Natural killer cell (primary cell): ENCODE results near the gene EVI5. TPM values are rescaled to one million over a fixed set of nuclear protein-coding genes. Genes with fewer than 3 reads are reported as not detected.

ENCODE experiments used
- ATAC-seq, 3 donors: fragments of 150-1000 bp in 2 of 3; fragments of 200-7000 bp in 1 of 3; cut with Tn5 transposase; 1 replicate in 1 of 3; 2 replicates in 2 of 3; pipeline ENCODE4 v1.10.0; 2021; ENCODE audit warnings: mild to moderate bottlenecking in 2 of 3, moderate library complexity in 2 of 3
- DNase-seq, 2 donors: peaks; one replicate each; pipeline versions ENCODE4 v3.0.0 to v3.0.0-alpha.2; 2013 to 2021; ENCODE audit warnings: mixed read lengths in 1 of 2
- H3K27ac ChIP-seq: one replicate; pipeline ENCODE4 v1.5.1; 2013; ENCODE audit warnings: mild to moderate bottlenecking, low read length
- H3K27me3 ChIP-seq: one replicate; pipeline ENCODE4 v1.6.1; 2013; ENCODE audit warnings: low read length; ENCODE audit not compliant: control insufficient read depth, insufficient read depth
- H3K36me3 ChIP-seq: one replicate; pipeline ENCODE4 v1.6.1; 2013; ENCODE audit warnings: low read length; ENCODE audit not compliant: control insufficient read depth, insufficient read depth
- H3K4me1 ChIP-seq: one replicate; pipeline ENCODE4 v1.6.1; 2013; ENCODE audit warnings: low read length; ENCODE audit not compliant: control insufficient read depth, insufficient read depth
- H3K4me3 ChIP-seq: one replicate; pipeline ENCODE4 v1.5.1; 2013; ENCODE audit warnings: low read length
- H3K9me3 ChIP-seq: one replicate; pipeline ENCODE4 v1.6.1; 2013; ENCODE audit warnings: low read length; ENCODE audit not compliant: control insufficient read depth, insufficient read depth
- H3K27ac Mint-ChIP-seq, 2 donors: one replicate each; pipeline ENCODE4 v1.8.0; 2022; ENCODE audit warnings: mild to moderate bottlenecking in 2 of 2, mixed read lengths in 2 of 2, moderate library complexity in 1 of 2
- H3K27me3 Mint-ChIP-seq, 2 donors: one replicate each; pipeline ENCODE4 v1.8.0; 2022; ENCODE audit warnings: low read depth in 2 of 2, mixed read lengths in 2 of 2
- H3K36me3 Mint-ChIP-seq: one replicate; pipeline ENCODE4 v1.8.0; 2022; ENCODE audit warnings: mixed read lengths
- H3K4me1 Mint-ChIP-seq, 2 donors: one replicate each; pipeline ENCODE4 v1.8.0; 2022; ENCODE audit warnings: mixed read lengths in 2 of 2
- H3K4me3 Mint-ChIP-seq: one replicate; pipeline ENCODE4 v1.8.0; 2022; ENCODE audit warnings: mild to moderate bottlenecking, moderate library complexity, mixed read lengths
- H3K9me3 Mint-ChIP-seq, 2 donors: one replicate each; pipeline ENCODE4 v1.8.0; 2022; ENCODE audit warnings: mixed read lengths in 2 of 2
- WGBS: methylation state at CpG from one replicate; pipeline ENCODE4 v1.1.7; 2013; ENCODE audit warnings: missing lambda C conversion rate; ENCODE audit not compliant: insufficient coverage; 5-methylcytosine and 5-hydroxymethylcytosine counted together
- intact Hi-C: fragments of 100-400 bp; cut with micrococcal nuclease; formaldehyde crosslinking; loops from one replicate; pipeline ENCODE4 v1.14.2; 2022
- total RNA-seq, 4 donors: library from RNA; stranded (reverse); fragments of 120-200 nt in 1 of 4; gene quantifications; one replicate each; pipeline versions ENCODE4 v1.2.3 to v1.2.4, GENCODE V29; 2013 to 2022
- TF ChIP-seq, protein P1 (sequence below): fragments of 200-600 bp; IDR thresholded peaks from one replicate; pipeline ENCODE4 v1.8.0; 2022; ENCODE audit warnings: antibody characterized with exemption

Gene EVI5
- total RNA-seq, 3 donors from 2014 or later (not counting 1 experiment from before 2014, with no cell fraction given), result 3.9 to 6.0 (median 5.5) TPM

- no peaks in the 10 kb centered on the region for H3K9me3 Mint-ChIP-seq
- WGBS, result 100% methylated on average over 1 of the region's 1 CpG
- no peak overlapping the region for H3K27ac ChIP-seq
- TF ChIP-seq, protein P1, sequence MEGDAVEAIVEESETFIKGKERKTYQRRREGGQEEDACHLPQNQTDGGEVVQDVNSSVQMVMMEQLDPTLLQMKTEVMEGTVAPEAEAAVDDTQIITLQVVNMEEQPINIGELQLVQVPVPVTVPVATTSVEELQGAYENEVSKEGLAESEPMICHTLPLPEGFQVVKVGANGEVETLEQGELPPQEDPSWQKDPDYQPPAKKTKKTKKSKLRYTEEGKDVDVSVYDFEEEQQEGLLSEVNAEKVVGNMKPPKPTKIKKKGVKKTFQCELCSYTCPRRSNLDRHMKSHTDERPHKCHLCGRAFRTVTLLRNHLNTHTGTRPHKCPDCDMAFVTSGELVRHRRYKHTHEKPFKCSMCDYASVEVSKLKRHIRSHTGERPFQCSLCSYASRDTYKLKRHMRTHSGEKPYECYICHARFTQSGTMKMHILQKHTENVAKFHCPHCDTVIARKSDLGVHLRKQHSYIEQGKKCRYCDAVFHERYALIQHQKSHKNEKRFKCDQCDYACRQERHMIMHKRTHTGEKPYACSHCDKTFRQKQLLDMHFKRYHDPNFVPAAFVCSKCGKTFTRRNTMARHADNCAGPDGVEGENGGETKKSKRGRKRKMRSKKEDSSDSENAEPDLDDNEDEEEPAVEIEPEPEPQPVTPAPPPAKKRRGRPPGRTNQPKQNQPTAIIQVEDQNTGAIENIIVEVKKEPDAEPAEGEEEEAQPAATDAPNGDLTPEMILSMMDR, result no peak
- intact Hi-C loops, result no loop called here
- H3K4me3 Mint-ChIP-seq, result no peak overlapping the region
- DNase-seq (no peak), ATAC-seq (no peak)
- H3K27me3 Mint-ChIP-seq, result peaks cover 0 to 10% of the 10 kb centered on the region in 2 donors
- no peaks in the 10 kb centered on the region for H3K9me3 ChIP-seq
- H3K4me1 Mint-ChIP-seq, result no peaks in the 10 kb centered on the region
- no peaks in the 10 kb centered on the region for H3K27me3 ChIP-seq
- H3K4me1 ChIP-seq, result no peaks in the 10 kb centered on the region
- H3K36me3 ChIP-seq, result no peaks in the 10 kb centered on the region
- H3K4me3 ChIP-seq, result no peak overlapping the region
- no peaks in the 10 kb centered on the region for H3K36me3 Mint-ChIP-seq
- no peak overlapping the region for H3K27ac Mint-ChIP-seq
Observed at GRCh38 chr1:92754719-92755050, 30.2 kb downstream of the EVI5 start.

GRCh38 chr1:92754000-92754718 lies 30.7 kb downstream of the EVI5 start:
- Mint-ChIP-seq H3K9me3 (no peaks in the 10 kb centered on the region), H3K4me3 (no peak overlapping the region), H3K27ac (no peak overlapping the region), H3K27me3 (peaks cover 0 to 10% of the 10 kb centered on the region in 2 donors), H3K4me1 (no peaks in the 10 kb centered on the region), H3K36me3 (no peaks in the 10 kb centered on the region)
- ATAC-seq (no peak), DNase-seq (no peak)
- no peaks in the 10 kb centered on the region for H3K36me3 ChIP-seq
- TF ChIP-seq, protein P1, result no peak
- H3K4me3 ChIP-seq, result no peak overlapping the region
- no peaks in the 10 kb centered on the region for H3K4me1 ChIP-seq
- H3K9me3 ChIP-seq, result no peaks in the 10 kb centered on the region
- H3K27me3 ChIP-seq, result no peaks in the 10 kb centered on the region
- intact Hi-C loops, result no loop called here
- WGBS, result 100% methylated on average over 1 of the region's 1 CpG
- no peak overlapping the region for H3K27ac ChIP-seq

GRCh38 chr1:92752719-92753118 lies 32.2 kb downstream of the EVI5 start:
- H3K27me3 Mint-ChIP-seq, result peaks cover 0 to 10% of the 10 kb centered on the region in 2 donors
- H3K27ac Mint-ChIP-seq, result no peak overlapping the region
- Histone ChIP-seq H3K4me3 (no peak overlapping the region), H3K4me1 (no peaks in the 10 kb centered on the region), H3K36me3 (no peaks in the 10 kb centered on the region), H3K27ac (no peak overlapping the region), H3K27me3 (no peaks in the 10 kb centered on the region), H3K9me3 (no peaks in the 10 kb centered on the region)
- no peaks in the 10 kb centered on the region for H3K9me3 Mint-ChIP-seq
- no peaks in the 10 kb centered on the region for H3K36me3 Mint-ChIP-seq
- DNase-seq (no peak), ATAC-seq (no peak)
- no peak overlapping the region for H3K4me3 Mint-ChIP-seq
- no peaks in the 10 kb centered on the region for H3K4me1 Mint-ChIP-seq
- intact Hi-C loops, result no loop called here
- WGBS, result 61% methylated on average over 3 of the region's 3 CpGs
- TF ChIP-seq, protein P1, result no peak
